Measurements from ENCODE around the gene COL19A1.

DNA sequence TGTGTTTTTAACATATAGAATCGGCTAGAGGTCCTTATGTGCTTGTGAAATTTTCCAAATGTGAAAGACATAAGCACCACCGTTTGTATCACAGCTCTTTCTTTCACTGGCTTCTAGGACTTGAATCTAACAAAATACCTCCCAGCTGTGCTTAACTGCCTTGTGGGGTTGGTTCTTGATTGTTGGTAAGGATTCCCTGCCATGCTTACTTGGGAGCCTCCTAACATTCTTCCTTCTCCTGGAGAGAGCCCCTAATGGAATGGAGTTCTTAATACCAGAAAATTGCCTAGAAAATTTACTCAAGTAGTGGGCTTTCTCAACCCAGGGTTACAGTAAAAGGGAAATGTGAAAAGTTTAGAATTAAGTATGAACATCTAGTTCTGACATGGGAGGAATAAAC, 121.2 kb downstream of the COL19A1 start:
- TF ChIP-seq CBX2 (IDR thresholded peaks at IDR 0.05; ENCODE audit: low read depth, low read length) (no peak), CBX2 (CRISPR knock-in tag; IDR thresholded peaks at IDR 0.05; ENCODE audit: low read depth) (no peak)
- TF ChIP-seq, protein P1, sequence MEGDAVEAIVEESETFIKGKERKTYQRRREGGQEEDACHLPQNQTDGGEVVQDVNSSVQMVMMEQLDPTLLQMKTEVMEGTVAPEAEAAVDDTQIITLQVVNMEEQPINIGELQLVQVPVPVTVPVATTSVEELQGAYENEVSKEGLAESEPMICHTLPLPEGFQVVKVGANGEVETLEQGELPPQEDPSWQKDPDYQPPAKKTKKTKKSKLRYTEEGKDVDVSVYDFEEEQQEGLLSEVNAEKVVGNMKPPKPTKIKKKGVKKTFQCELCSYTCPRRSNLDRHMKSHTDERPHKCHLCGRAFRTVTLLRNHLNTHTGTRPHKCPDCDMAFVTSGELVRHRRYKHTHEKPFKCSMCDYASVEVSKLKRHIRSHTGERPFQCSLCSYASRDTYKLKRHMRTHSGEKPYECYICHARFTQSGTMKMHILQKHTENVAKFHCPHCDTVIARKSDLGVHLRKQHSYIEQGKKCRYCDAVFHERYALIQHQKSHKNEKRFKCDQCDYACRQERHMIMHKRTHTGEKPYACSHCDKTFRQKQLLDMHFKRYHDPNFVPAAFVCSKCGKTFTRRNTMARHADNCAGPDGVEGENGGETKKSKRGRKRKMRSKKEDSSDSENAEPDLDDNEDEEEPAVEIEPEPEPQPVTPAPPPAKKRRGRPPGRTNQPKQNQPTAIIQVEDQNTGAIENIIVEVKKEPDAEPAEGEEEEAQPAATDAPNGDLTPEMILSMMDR (CRISPR knock-in tag; IDR thresholded peaks at IDR 0.05) = no peak
